ENCODE results near the gene CRLF2.

DNA sequence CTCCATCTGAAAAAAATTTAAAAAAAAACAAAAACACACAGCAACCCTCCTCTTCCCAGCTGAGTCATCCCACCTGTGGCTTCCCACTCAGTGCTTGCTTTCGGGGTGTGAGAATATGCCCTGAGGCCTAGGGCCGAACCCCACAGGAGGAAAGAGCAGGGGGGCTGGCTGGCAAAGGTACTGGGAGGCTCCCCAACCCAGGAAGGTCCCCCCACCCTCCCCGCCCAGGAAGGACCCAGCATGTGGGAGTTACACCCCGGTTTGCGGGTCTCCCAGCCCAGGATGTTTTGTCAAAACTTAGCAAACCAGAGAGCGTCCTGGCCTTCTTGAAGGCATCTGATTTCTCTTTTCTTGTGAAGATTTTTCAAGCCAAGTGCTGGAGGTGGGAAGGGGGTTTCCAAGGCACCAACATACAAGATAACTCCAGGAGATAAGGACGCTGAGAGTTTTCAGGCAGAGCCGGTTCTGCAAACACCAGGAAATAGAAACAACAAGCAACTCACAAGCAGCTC is 30.5 kb upstream of the CRLF2 start:
- TF ChIP-seq CTCF (conservative IDR thresholded peaks at IDR 0.05; ENCODE audit: low read length), result no peak
- TF ChIP-seq EZH2phosphoT487 (IDR thresholded peaks at IDR 0.05; ENCODE audit: borderline replicate concordance), result no peak

All from Loucy (cell line).